HepG2 (cell line): ENCODE measurements around the gene PPM1G. TPM values are rescaled to one million over a fixed set of nuclear protein-coding genes. Genes with fewer than 3 reads are reported as not detected.

Source experiments
- ADNP ChIP-seq: sonication (generic); formaldehyde crosslinking; IDR thresholded peaks from 2 replicates; pipeline ENCODE4 v1.4.0; 2020; ENCODE audit warnings: missing genetic modification reagents
- MEIS1 ChIP-seq: sonication (generic); formaldehyde crosslinking; IDR thresholded peaks from 2 replicates; pipeline ENCODE4 v1.9.0; 2021; ENCODE audit warnings: mild to moderate bottlenecking, missing genetic modification reagents, moderate library complexity, borderline replicate concordance
- RARA ChIP-seq: IDR thresholded peaks from 2 replicates; pipeline ENCODE4 v1.6.1; 2016; ENCODE audit warnings: missing genetic modification reagents, missing compliant biosample characterization
- ZFX ChIP-seq: sonication (generic); formaldehyde crosslinking; IDR thresholded peaks from 2 replicates; pipeline ENCODE4 v1.4.0; 2020; ENCODE audit warnings: mild to moderate bottlenecking, low read depth, missing genetic modification reagents, moderate library complexity
- ZNF460 ChIP-seq: sonication (generic); formaldehyde crosslinking; IDR thresholded peaks from 2 replicates; pipeline ENCODE4 v1.5.1; 2020; ENCODE audit warnings: missing genetic modification reagents, mild to moderate bottlenecking, borderline replicate concordance
- polyA plus RNA-seq, 8 experiments: library from polyadenylated mRNA; depleted of rRNA in 3 of 8; stranded (reverse) in 7 of 8; unstranded in 1 of 8; fragments of >200 nt; fragmentation: Illumina TruSeq in 4 of 8; extraction: Trizol in 4 of 8; gene quantifications; 2 replicates each; pipeline versions ENCODE4 v1.2.1 to v1.2.3, GENCODE V29; 2011 to 2016; ENCODE audit warnings: low read depth in 4 of 8, missing spikeins in 1 of 8, mixed read lengths in 1 of 8; ENCODE audit not compliant: insufficient read depth in 1 of 8
- total RNA-seq, 5 experiments: library from RNA; depleted of rRNA; stranded (reverse); fragments of >200 nt; fragmentation: Illumina TruSeq; extraction: Trizol; gene quantifications; 2 replicates each; pipeline ENCODE4 v1.2.3, GENCODE V29; 2016; ENCODE audit warnings: low read depth in 1 of 5
- TF ChIP-seq, protein P1 (sequence below), 2 experiments: sonication (generic) in 1 of 2; formaldehyde crosslinking in 1 of 2; IDR thresholded peaks; 2 replicates each; pipeline versions ENCODE4 v1.4.0 to v1.6.1; 2016 to 2020; ENCODE audit warnings: borderline replicate concordance in 1 of 2, low read depth in 1 of 2, mild to moderate bottlenecking in 1 of 2, missing genetic modification reagents in 1 of 2
- TF ChIP-seq, protein P2 (sequence below): sonication (generic); formaldehyde crosslinking; IDR thresholded peaks from 2 replicates; pipeline ENCODE4 v1.4.0; 2020; ENCODE audit warnings: missing genetic modification reagents, mild to moderate bottlenecking, borderline replicate concordance
- TF ChIP-seq, protein P3 (sequence below): sonication (generic); formaldehyde crosslinking; IDR thresholded peaks from 2 replicates; pipeline ENCODE4 v1.4.0; 2020; ENCODE audit warnings: missing genetic modification reagents
- TF ChIP-seq, protein P4 (sequence below): sonication (generic); formaldehyde crosslinking; IDR thresholded peaks from 2 replicates; pipeline ENCODE4 v1.5.1; 2020; ENCODE audit warnings: mild to moderate bottlenecking, moderate library complexity, missing genetic modification reagents

The PPM1G gene
- total and polyA plus RNA-seq, 2 of the 13 experiments (the other 11 are each of a cell fraction or from before 2014, with no cell fraction given): 58.2 to 213 TPM

DNA sequence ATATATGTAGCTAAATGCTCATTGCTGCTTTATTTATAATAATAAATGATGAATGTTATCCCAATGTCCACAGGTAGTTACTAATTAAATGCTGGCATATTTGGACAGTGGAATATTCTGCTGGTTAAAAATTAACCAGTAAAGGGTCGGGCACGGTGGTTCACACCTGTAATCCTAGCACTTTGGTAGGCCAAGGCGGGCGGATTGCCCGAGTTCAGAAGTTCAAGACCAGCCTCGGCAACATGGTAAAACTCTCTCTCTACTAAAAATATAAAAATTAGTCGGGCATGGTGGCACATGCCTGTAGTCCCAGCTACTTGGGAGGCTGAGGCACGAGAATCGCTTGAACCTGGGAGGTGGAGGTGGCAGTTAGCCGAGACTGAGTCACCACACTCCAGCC lies 15.6 kb upstream of the PPM1G start (continued):
- TF ChIP-seq, protein P1, sequence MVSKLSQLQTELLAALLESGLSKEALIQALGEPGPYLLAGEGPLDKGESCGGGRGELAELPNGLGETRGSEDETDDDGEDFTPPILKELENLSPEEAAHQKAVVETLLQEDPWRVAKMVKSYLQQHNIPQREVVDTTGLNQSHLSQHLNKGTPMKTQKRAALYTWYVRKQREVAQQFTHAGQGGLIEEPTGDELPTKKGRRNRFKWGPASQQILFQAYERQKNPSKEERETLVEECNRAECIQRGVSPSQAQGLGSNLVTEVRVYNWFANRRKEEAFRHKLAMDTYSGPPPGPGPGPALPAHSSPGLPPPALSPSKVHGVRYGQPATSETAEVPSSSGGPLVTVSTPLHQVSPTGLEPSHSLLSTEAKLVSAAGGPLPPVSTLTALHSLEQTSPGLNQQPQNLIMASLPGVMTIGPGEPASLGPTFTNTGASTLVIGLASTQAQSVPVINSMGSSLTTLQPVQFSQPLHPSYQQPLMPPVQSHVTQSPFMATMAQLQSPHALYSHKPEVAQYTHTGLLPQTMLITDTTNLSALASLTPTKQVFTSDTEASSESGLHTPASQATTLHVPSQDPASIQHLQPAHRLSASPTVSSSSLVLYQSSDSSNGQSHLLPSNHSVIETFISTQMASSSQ (IDR thresholded peaks at IDR 0.05; ENCODE audit: low read depth): peak; percentile 89
- TF ChIP-seq, protein P1 (CRISPR knock-in tag; IDR thresholded peaks at IDR 0.05; ENCODE audit: borderline replicate concordance): peak; percentile 88
- TF ChIP-seq, protein P2, sequence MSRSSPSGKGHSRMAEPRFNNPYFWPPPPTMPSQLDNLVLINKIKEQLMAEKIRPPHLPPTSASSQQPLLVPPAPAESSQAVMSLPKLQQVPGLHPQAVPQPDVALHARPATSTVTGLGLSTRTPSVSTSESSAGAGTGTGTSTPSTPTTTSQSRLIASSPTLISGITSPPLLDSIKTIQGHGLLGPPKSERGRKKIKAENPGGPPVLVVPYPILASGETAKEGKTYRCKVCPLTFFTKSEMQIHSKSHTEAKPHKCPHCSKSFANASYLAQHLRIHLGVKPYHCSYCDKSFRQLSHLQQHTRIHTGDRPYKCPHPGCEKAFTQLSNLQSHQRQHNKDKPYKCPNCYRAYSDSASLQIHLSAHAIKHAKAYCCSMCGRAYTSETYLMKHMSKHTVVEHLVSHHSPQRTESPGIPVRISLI (CRISPR knock-in tag): peak; percentile 36; the same call in 1 of the 2 replicates
- peak; percentile 75; the same call in 1 of the 2 replicates for TF ChIP-seq ADNP (CRISPR knock-in tag)
- 0 out of 2 replicates have a peak, but pooled peaks have one; percentile 40 for TF ChIP-seq MEIS1
- TF ChIP-seq, protein P3, sequence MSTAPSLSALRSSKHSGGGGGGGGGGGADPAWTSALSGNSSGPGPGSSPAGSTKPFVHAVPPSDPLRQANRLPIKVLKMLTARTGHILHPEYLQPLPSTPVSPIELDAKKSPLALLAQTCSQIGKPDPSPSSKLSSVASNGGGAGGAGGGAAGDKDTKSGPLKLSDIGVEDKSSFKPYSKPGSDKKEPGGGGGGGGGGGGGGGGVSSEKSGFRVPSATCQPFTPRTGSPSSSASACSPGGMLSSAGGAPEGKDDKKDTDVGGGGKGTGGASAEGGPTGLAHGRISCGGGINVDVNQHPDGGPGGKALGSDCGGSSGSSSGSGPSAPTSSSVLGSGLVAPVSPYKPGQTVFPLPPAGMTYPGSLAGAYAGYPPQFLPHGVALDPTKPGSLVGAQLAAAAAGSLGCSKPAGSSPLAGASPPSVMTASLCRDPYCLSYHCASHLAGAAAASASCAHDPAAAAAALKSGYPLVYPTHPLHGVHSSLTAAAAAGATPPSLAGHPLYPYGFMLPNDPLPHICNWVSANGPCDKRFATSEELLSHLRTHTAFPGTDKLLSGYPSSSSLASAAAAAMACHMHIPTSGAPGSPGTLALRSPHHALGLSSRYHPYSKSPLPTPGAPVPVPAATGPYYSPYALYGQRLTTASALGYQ (CRISPR knock-in tag): 0 out of 2 replicates have a peak, but pooled peaks have one; percentile 20
- TF ChIP-seq ZNF460 (CRISPR knock-in tag): peak; percentile 46; the same call in 1 of the 2 replicates
- TF ChIP-seq, protein P4, sequence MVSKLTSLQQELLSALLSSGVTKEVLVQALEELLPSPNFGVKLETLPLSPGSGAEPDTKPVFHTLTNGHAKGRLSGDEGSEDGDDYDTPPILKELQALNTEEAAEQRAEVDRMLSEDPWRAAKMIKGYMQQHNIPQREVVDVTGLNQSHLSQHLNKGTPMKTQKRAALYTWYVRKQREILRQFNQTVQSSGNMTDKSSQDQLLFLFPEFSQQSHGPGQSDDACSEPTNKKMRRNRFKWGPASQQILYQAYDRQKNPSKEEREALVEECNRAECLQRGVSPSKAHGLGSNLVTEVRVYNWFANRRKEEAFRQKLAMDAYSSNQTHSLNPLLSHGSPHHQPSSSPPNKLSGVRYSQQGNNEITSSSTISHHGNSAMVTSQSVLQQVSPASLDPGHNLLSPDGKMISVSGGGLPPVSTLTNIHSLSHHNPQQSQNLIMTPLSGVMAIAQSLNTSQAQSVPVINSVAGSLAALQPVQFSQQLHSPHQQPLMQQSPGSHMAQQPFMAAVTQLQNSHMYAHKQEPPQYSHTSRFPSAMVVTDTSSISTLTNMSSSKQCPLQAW: 0 out of 2 replicates have a peak, but pooled peaks have one; percentile 6
- TF ChIP-seq RARA: peak; percentile 59
- peak; percentile 35; the same call in 1 of the 2 replicates for TF ChIP-seq ZFX
